Neutrophil (primary cell): ENCODE results near the gene CSRP1.

Source experiments
- H3K27ac ChIP-seq: fragments of 200-600 bp; sonication (generic); 2 replicates; pipeline ENCODE4 v1.5.1; 2016; ENCODE audit warnings: mild to moderate bottlenecking, moderate library complexity
- H3K27me3 ChIP-seq: fragments of 200-600 bp; sonication (generic); 2 replicates; pipeline ENCODE4 v1.6.0; 2016; ENCODE audit warnings: mild to moderate bottlenecking
- H3K36me3 ChIP-seq: fragments of 200-600 bp; sonication (generic); 2 replicates; pipeline ENCODE4 v1.5.1; 2017
- H3K4me1 ChIP-seq, 2 experiments: fragments of 200-600 bp in 1 of 2; sonication (generic) in 1 of 2; 1 replicate in 1 of 2; 2 replicates in 1 of 2; pipeline versions ENCODE4 v1.5.1 to v1.6.1; 2013 to 2016; ENCODE audit warnings: low read depth in 1 of 2, low read length in 1 of 2, mild to moderate bottlenecking in 1 of 2, moderate library complexity in 1 of 2; ENCODE audit not compliant: control insufficient read depth in 1 of 2, insufficient read depth in 1 of 2
- H3K4me3 ChIP-seq, 2 experiments: fragments of 200-600 bp in 1 of 2; sonication (generic) in 1 of 2; 1 replicate in 1 of 2; 2 replicates in 1 of 2; pipeline ENCODE4 v1.5.1; 2013 to 2016; ENCODE audit warnings: low read depth in 1 of 2, low read length in 1 of 2, mild to moderate bottlenecking in 1 of 2, moderate library complexity in 1 of 2
- H3K9me3 ChIP-seq: fragments of 200-600 bp; sonication (generic); 2 replicates; pipeline ENCODE4 v1.5.1; 2016
- TF ChIP-seq, protein P1 (sequence below): fragments of 200-600 bp; sonication (generic); IDR thresholded peaks from 2 replicates; pipeline ENCODE4 v1.5.1; 2016; ENCODE audit warnings: antibody characterized with exemption

Gene CSRP1

DNA sequence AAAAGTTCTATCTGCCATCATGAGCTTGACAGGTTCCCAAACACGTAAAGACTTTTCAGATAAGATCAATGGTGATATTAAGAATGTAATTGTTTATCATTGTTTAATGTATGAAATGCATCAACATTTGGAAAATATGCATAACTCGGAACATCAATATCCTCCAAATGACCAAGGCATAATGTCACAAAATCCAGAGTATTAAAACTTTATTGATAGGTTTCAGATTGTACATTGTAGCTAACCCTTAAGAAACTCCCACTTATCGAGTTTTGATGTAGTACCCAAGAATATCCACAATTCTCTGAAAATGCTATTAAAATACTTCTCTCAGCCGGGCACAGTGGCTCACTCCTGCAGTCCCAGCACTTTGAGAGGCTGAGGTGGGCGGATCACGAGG, 73.3 kb downstream of the CSRP1 start:
- TF ChIP-seq, protein P1, sequence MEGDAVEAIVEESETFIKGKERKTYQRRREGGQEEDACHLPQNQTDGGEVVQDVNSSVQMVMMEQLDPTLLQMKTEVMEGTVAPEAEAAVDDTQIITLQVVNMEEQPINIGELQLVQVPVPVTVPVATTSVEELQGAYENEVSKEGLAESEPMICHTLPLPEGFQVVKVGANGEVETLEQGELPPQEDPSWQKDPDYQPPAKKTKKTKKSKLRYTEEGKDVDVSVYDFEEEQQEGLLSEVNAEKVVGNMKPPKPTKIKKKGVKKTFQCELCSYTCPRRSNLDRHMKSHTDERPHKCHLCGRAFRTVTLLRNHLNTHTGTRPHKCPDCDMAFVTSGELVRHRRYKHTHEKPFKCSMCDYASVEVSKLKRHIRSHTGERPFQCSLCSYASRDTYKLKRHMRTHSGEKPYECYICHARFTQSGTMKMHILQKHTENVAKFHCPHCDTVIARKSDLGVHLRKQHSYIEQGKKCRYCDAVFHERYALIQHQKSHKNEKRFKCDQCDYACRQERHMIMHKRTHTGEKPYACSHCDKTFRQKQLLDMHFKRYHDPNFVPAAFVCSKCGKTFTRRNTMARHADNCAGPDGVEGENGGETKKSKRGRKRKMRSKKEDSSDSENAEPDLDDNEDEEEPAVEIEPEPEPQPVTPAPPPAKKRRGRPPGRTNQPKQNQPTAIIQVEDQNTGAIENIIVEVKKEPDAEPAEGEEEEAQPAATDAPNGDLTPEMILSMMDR: no peak
- H3K4me1 ChIP-seq: no peaks in the 10 kb centered on the region
- no peak overlapping the region for H3K4me3 ChIP-seq
- H3K36me3 ChIP-seq: no peaks in the 10 kb centered on the region
- H3K27ac ChIP-seq: no peak overlapping the region
- peaks cover 15% of the 10 kb centered on the region for H3K27me3 ChIP-seq
- no peaks in the 10 kb centered on the region for H3K9me3 ChIP-seq
